HG02840 (cell line): ENCODE data around the gene FYN.

Experiments used
- ATAC-seq: cut with Tn5 transposase; IDR thresholded peaks from one replicate; pipeline ENCODE4 v1.9.1; 2021; ENCODE audit warnings: mild to moderate bottlenecking, moderate library complexity, moderate number of reproducible peaks; ENCODE audit not compliant: unreplicated experiment, low FRiP score

FYN gene

GRCh38 chr6:111885373-111886027 is 12.2 kb upstream of the FYN start:
- ATAC-seq, result no peak

- ATAC-seq, result no peak
Observed at GRCh38 chr6:111884068-111884467, 10.8 kb upstream of the FYN start.

GRCh38 chr6:111880181-111880888 is 7.1 kb upstream of the FYN start:
- ATAC-seq, result no peak

- ATAC-seq, result no peak
Observed at GRCh38 chr6:111875741-111876140, 2.5 kb upstream of the FYN start.

- no peak for ATAC-seq
Observed at GRCh38 chr6:111874025-111874415, 768 bp upstream of the FYN start.

- peak; percentile 21 for ATAC-seq
Observed at GRCh38 chr6:111872401-111873177, 663 bp downstream of the FYN start.

GRCh38 chr6:111871725-111872400 is 1.4 kb downstream of the FYN start:
- no peak for ATAC-seq

GRCh38 chr6:111871207-111871606 is 2.0 kb downstream of the FYN start:
- no peak for ATAC-seq

- no peak for ATAC-seq
Observed at GRCh38 chr6:111870742-111871064, 2.5 kb downstream of the FYN start.

- ATAC-seq, result no peak
Observed at GRCh38 chr6:111870051-111870741, 3.1 kb downstream of the FYN start.

- ATAC-seq, result no peak
Observed at GRCh38 chr6:111866857-111867256, 6.4 kb downstream of the FYN start.

GRCh38 chr6:111865909-111866546 is 7.2 kb downstream of the FYN start:
- no peak for ATAC-seq

- no peak for ATAC-seq
Observed at GRCh38 chr6:111865049-111865585, 8.1 kb downstream of the FYN start.

GRCh38 chr6:111864138-111865048 is 8.9 kb downstream of the FYN start:
- ATAC-seq, result no peak

- ATAC-seq, result no peak
Observed at GRCh38 chr6:111862741-111863140, 10.5 kb downstream of the FYN start.

- no peak for ATAC-seq
Observed at GRCh38 chr6:111862314-111862713, 10.9 kb downstream of the FYN start.

GRCh38 chr6:111861431-111861885 is 11.8 kb downstream of the FYN start:
- no peak for ATAC-seq

- ATAC-seq, result no peak
Observed at GRCh38 chr6:111858347-111858746, 14.9 kb downstream of the FYN start.
